ENCODE measurements around the gene DEK. TPM values are rescaled to one million over a fixed set of nuclear protein-coding genes. Genes with fewer than 3 reads are reported as not detected.

The DEK gene
- total RNA-seq, 1 donor from 2014 or later, result 39.9 TPM

- H3K9me3 Mint-ChIP-seq (ENCODE audit: unreplicated experiment), result peaks cover 2% of the 10 kb centered on the region
- Histone ChIP-seq H3K79me2 (ENCODE audit: insufficient read depth, low read length) (no peaks in the 10 kb centered on the region), H4K20me1 (ENCODE audit: insufficient read depth, low read length) (no peaks in the 10 kb centered on the region), H3K36me3 (ENCODE audit: insufficient read depth, low read length) (no peaks in the 10 kb centered on the region), H3K9me3 (ENCODE audit: insufficient read depth, low read depth, low read length) (no peaks in the 10 kb centered on the region), H3K4me3 (ENCODE audit: insufficient read depth, low read depth, low read length) (no peak overlapping the region), H3K9ac (ENCODE audit: low read length) (no peak overlapping the region), H3K27ac (ENCODE audit: low read depth, low read length) (no peak overlapping the region), H2AFZ (ENCODE audit: low read depth, low read length) (no peak overlapping the region), H3K4me2 (ENCODE audit: low read length) (no peak overlapping the region), H3K27me3 (ENCODE audit: insufficient read depth, low read length) (no peaks in the 10 kb centered on the region), H3K4me1 (ENCODE audit: insufficient read depth, low read length) (peaks cover 7% of the 10 kb centered on the region)
- peak; percentile 58 for DNase-seq (ENCODE audit: low read depth)
- H3K27ac Mint-ChIP-seq (ENCODE audit: unreplicated experiment), result no peak overlapping the region
- H3K4me1 Mint-ChIP-seq (ENCODE audit: low read depth, unreplicated experiment), result peaks cover 2% of the 10 kb centered on the region
- no peak for TF ChIP-seq EZH2 (IDR thresholded peaks at IDR 0.05; ENCODE audit: insufficient read depth, low read length)
- no peak for TF ChIP-seq CTCF (IDR thresholded peaks at IDR 0.05; ENCODE audit: insufficient read depth, low read depth, low read length)
- H3K27me3 Mint-ChIP-seq (ENCODE audit: low read depth, unreplicated experiment), result no peaks in the 10 kb centered on the region
- H3K36me3 Mint-ChIP-seq (ENCODE audit: low read depth, unreplicated experiment), result no peaks in the 10 kb centered on the region
- FAIRE-seq, result no peak
- H3K4me3 Mint-ChIP-seq (ENCODE audit: unreplicated experiment), result no peak overlapping the region
These were observed 4.9 kb upstream of the DEK start for GRCh38 chr6:18269253-18269652.

GRCh38 chr6:18268066-18268465 lies 3.7 kb upstream of the DEK start:
- Mint-ChIP-seq H3K27me3 (ENCODE audit: low read depth, unreplicated experiment) (no peaks in the 10 kb centered on the region), H3K9me3 (ENCODE audit: unreplicated experiment) (peaks cover 2% of the 10 kb centered on the region), H3K36me3 (ENCODE audit: low read depth, unreplicated experiment) (no peaks in the 10 kb centered on the region), H3K4me3 (ENCODE audit: unreplicated experiment) (no peak overlapping the region), H3K27ac (ENCODE audit: unreplicated experiment) (no peak overlapping the region), H3K4me1 (ENCODE audit: low read depth, unreplicated experiment) (peaks cover 2% of the 10 kb centered on the region)
- H3K79me2 ChIP-seq (ENCODE audit: insufficient read depth, low read length), result peaks cover 10% of the 10 kb centered on the region
- DNase-seq (ENCODE audit: low read depth) (no peak), FAIRE-seq (no peak)
- no peaks in the 10 kb centered on the region for H3K36me3 ChIP-seq (ENCODE audit: insufficient read depth, low read length)
- no peak overlapping the region for H3K4me2 ChIP-seq (ENCODE audit: low read length)
- H3K9me3 ChIP-seq (ENCODE audit: insufficient read depth, low read depth, low read length), result no peaks in the 10 kb centered on the region
- H4K20me1 ChIP-seq (ENCODE audit: insufficient read depth, low read length), result peaks cover 4% of the 10 kb centered on the region
- H3K27ac ChIP-seq (ENCODE audit: low read depth, low read length), result no peak overlapping the region
- TF ChIP-seq CTCF (IDR thresholded peaks at IDR 0.05; ENCODE audit: insufficient read depth, low read depth, low read length), result no peak
- no peak for TF ChIP-seq EZH2 (IDR thresholded peaks at IDR 0.05; ENCODE audit: insufficient read depth, low read length)
- H3K4me3 ChIP-seq (ENCODE audit: insufficient read depth, low read depth, low read length), result no peak overlapping the region
- no peaks in the 10 kb centered on the region for H3K27me3 ChIP-seq (ENCODE audit: insufficient read depth, low read length)
- peaks cover 7% of the 10 kb centered on the region for H3K4me1 ChIP-seq (ENCODE audit: insufficient read depth, low read length)
- H3K9ac ChIP-seq (ENCODE audit: low read length), result no peak overlapping the region
- no peak overlapping the region for H2AFZ ChIP-seq (ENCODE audit: low read depth, low read length)

GRCh38 chr6:18266523-18266912 lies 2.2 kb upstream of the DEK start:
- Mint-ChIP-seq H3K27me3 (ENCODE audit: low read depth, unreplicated experiment) (no peaks in the 10 kb centered on the region), H3K36me3 (ENCODE audit: low read depth, unreplicated experiment) (no peaks in the 10 kb centered on the region), H3K4me1 (ENCODE audit: low read depth, unreplicated experiment) (peaks cover 7% of the 10 kb centered on the region), H3K27ac (ENCODE audit: unreplicated experiment) (no peak overlapping the region), H3K9me3 (ENCODE audit: unreplicated experiment) (no peaks in the 10 kb centered on the region), H3K4me3 (ENCODE audit: unreplicated experiment) (no peak overlapping the region)
- Histone ChIP-seq H3K4me1 (ENCODE audit: insufficient read depth, low read length) (peaks cover 20% of the 10 kb centered on the region), H3K79me2 (ENCODE audit: insufficient read depth, low read length) (peaks cover 25% of the 10 kb centered on the region), H3K9me3 (ENCODE audit: insufficient read depth, low read depth, low read length) (no peaks in the 10 kb centered on the region), H3K27me3 (ENCODE audit: insufficient read depth, low read length) (no peaks in the 10 kb centered on the region), H2AFZ (ENCODE audit: low read depth, low read length) (no peak overlapping the region), H3K9ac (ENCODE audit: low read length) (no peak overlapping the region), H3K4me2 (ENCODE audit: low read length) (no peak overlapping the region), H3K27ac (ENCODE audit: low read depth, low read length) (no peak overlapping the region), H3K36me3 (ENCODE audit: insufficient read depth, low read length) (no peaks in the 10 kb centered on the region), H3K4me3 (ENCODE audit: insufficient read depth, low read depth, low read length) (no peak overlapping the region), H4K20me1 (ENCODE audit: insufficient read depth, low read length) (peaks cover 16% of the 10 kb centered on the region)
- FAIRE-seq (no peak), DNase-seq (ENCODE audit: low read depth) (no peak)
- TF ChIP-seq EZH2 (IDR thresholded peaks at IDR 0.05; ENCODE audit: insufficient read depth, low read length) (no peak), CTCF (IDR thresholded peaks at IDR 0.05; ENCODE audit: insufficient read depth, low read depth, low read length) (no peak)

Measured in astrocyte (in vitro differentiated cells and primary cell).